OCI-LY3 (cell line): ENCODE data around the gene ZER1.

Experiments used
- H2AFZ ChIP-seq: fragments of 200-600, 300-600 bp; shearing (Covaris generic); 2 replicates; pipeline ENCODE4 v1.6.0; 2014; ENCODE audit warnings: antibody characterized with exemption, low read depth, low read length
- H3K27ac ChIP-seq: fragments of 200-600, 300-600 bp; sonication (generic); 2 replicates; pipeline ENCODE4 v1.5.1; 2014; ENCODE audit warnings: mild to moderate bottlenecking, low read length, moderate library complexity, mixed read lengths
- H3K27me3 ChIP-seq: fragments of 200-600, 300-600 bp; sonication (generic); 2 replicates; pipeline ENCODE4 v1.6.1; 2014; ENCODE audit warnings: low read depth, low read length, mixed read lengths
- H3K36me3 ChIP-seq: fragments of 200-600, 300-600 bp; sonication (generic); replicated peaks from 2 replicates; pipeline ENCODE3; 2014; ENCODE audit warnings: low read depth, low read length, mixed read lengths
- H3K4me1 ChIP-seq: fragments of 300-600, 200-600 bp; sonication (generic); 2 replicates; pipeline ENCODE4 v1.6.1; 2014; ENCODE audit warnings: low read length, mixed read lengths
- H3K4me2 ChIP-seq: fragments of 200-600, 300-600 bp; sonication (generic); 2 replicates; pipeline ENCODE4 v1.6.1; 2014; ENCODE audit warnings: low read length, mixed read lengths
- H3K4me3 ChIP-seq: fragments of 300-600, 200-600 bp; sonication (generic); 2 replicates; pipeline ENCODE4 v1.5.1; 2014; ENCODE audit warnings: antibody characterized with exemption, mild to moderate bottlenecking, low read length, moderate library complexity
- H3K79me2 ChIP-seq: fragments of 300-600, 200-600 bp; shearing (Covaris generic); 2 replicates; pipeline ENCODE4 v1.6.1; 2014; ENCODE audit warnings: mild to moderate bottlenecking, low read length, mixed read lengths
- H3K9ac ChIP-seq: fragments of 300-600, 200-600 bp; shearing (Covaris generic); 2 replicates; pipeline ENCODE4 v1.6.0; 2014; ENCODE audit warnings: mild to moderate bottlenecking, low read length, moderate library complexity
- H3K9me3 ChIP-seq: fragments of 200-600, 300-600 bp; shearing (Covaris generic); 2 replicates; pipeline ENCODE4 v1.6.1; 2014; ENCODE audit warnings: low read length, mixed read lengths; ENCODE audit not compliant: insufficient read depth
- H4K20me1 ChIP-seq: fragments of 200-600, 300-600 bp; sonication (generic); 2 replicates; pipeline ENCODE4 v1.6.1; 2016; ENCODE audit warnings: low read length, mixed read lengths; ENCODE audit not compliant: insufficient read depth
- CTCF ChIP-seq: fragments of 200-600, 300-600 bp; sonication (generic); IDR thresholded peaks from 2 replicates; pipeline ENCODE4 v1.5.1; 2014; ENCODE audit warnings: antibody characterized with exemption, low read length, low read depth
- EZH2phosphoT487 ChIP-seq: fragments of 200-600 bp; shearing (Covaris generic); IDR thresholded peaks from 2 replicates; pipeline ENCODE4 v1.6.1; 2018; ENCODE audit warnings: antibody characterized with exemption, mixed run types, low read depth

The ZER1 gene

GRCh38 chr9:128685636-128686489, 85.9 kb downstream of the ZER1 start:
- Histone ChIP-seq H3K4me2 (peak overlapping the region; percentile 91), H3K27me3 (no peaks in the 10 kb centered on the region), H3K4me3 (peak overlapping the region; percentile 91), H4K20me1 (peaks cover 8% of the 10 kb centered on the region), H3K9ac (peak overlapping the region; percentile 100), H2AFZ (no peak overlapping the region), H3K9me3 (no peaks in the 10 kb centered on the region), H3K4me1 (peaks cover 52% of the 10 kb centered on the region), H3K36me3 (peaks cover 22% of the 10 kb centered on the region), H3K27ac (peak overlapping the region; percentile 89), H3K79me2 (peaks cover 92% of the 10 kb centered on the region)
- TF ChIP-seq CTCF (no peak), EZH2phosphoT487 (no peak)

- Histone ChIP-seq H3K9me3 (no peaks in the 10 kb centered on the region), H3K27ac (peak overlapping the region; percentile 89), H3K9ac (peak overlapping the region; percentile 100), H3K27me3 (no peaks in the 10 kb centered on the region), H3K4me1 (peaks cover 52% of the 10 kb centered on the region), H3K36me3 (peaks cover 13% of the 10 kb centered on the region), H2AFZ (no peak overlapping the region), H4K20me1 (no peaks in the 10 kb centered on the region), H3K4me3 (peak overlapping the region; percentile 91), H3K79me2 (peaks cover 79% of the 10 kb centered on the region), H3K4me2 (peak overlapping the region; percentile 91)
- no peak for TF ChIP-seq EZH2phosphoT487
- no peak for TF ChIP-seq CTCF
Observed at GRCh38 chr9:128684325-128685199, 87.2 kb downstream of the ZER1 start.

GRCh38 chr9:128684065-128684324, 87.7 kb downstream of the ZER1 start:
- peak overlapping the region; percentile 91 for H3K4me3 ChIP-seq

More at GRCh38 chr9:128684065-128684324, 87.7 kb downstream of the ZER1 start:
- Histone ChIP-seq H3K27me3 (no peaks in the 10 kb centered on the region), H3K79me2 (peaks cover 73% of the 10 kb centered on the region), H3K36me3 (peaks cover 13% of the 10 kb centered on the region), H3K9me3 (no peaks in the 10 kb centered on the region), H3K4me2 (peak overlapping the region; percentile 91), H3K4me1 (peaks cover 52% of the 10 kb centered on the region), H3K27ac (peak overlapping the region; percentile 89), H2AFZ (no peak overlapping the region), H3K9ac (peak overlapping the region; percentile 100), H4K20me1 (no peaks in the 10 kb centered on the region)
- TF ChIP-seq CTCF (no peak), EZH2phosphoT487 (no peak)
